RWPE1 (cell line): Measurements from ENCODE around the gene APOBEC4.

Source experiments
- CTCF ChIA-PET: fragments of 350-600 bp; sonication (Branson Sonifier 250); formaldehyde crosslinking; extraction: SDS; loops from one replicate; lab custom pipeline; 2021; lab: Yijun Ruan, JAX
- POLR2A ChIA-PET: fragments of 400-600 bp; formaldehyde crosslinking; extraction: SDS; loops from one replicate; lab custom pipeline; 2020; ENCODE audit warnings: antibody characterized with exemption; ENCODE audit not compliant: low non-redundant PET; lab: Yijun Ruan, JAX
- DNase-seq: peaks from one replicate; pipeline ENCODE4 v3.0.0; 2012; ENCODE audit warnings: low spot score
- H3K27ac ChIP-seq: fragments of 450-650 bp; 2 replicates; pipeline ENCODE4 v1.5.1; 2017
- TF ChIP-seq, protein P1 (sequence below): fragments of 450-650 bp; conservative IDR thresholded peaks from 2 replicates; pipeline ENCODE4 v1.5.1; 2017; ENCODE audit warnings: low read depth, mild to moderate bottlenecking

The APOBEC4 gene

DNA sequence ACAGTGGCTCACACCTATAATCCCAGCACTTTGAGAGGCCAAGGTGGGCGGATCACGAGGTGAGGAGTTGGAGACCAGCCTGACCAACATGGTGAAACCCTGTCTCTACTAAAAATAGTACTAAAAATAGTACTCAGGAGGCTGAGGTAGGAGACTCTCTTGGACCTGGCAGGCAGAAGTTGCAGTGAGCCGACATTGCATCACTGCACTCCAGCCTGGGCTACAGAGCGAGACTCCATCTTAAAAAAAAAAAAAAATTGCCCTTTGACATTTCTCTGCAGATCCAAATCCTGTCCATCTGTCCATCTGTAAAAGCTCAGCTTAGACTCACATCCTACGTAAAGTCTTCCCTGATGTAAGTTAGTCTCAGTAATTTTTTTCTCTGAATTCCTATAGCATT lies 56.6 kb downstream of the APOBEC4 start:
- DNase-seq = no peak
- POLR2A ChIA-PET = no interaction called here
- no peak overlapping the region for H3K27ac ChIP-seq
- CTCF ChIA-PET = no interaction called here
- TF ChIP-seq, protein P1, sequence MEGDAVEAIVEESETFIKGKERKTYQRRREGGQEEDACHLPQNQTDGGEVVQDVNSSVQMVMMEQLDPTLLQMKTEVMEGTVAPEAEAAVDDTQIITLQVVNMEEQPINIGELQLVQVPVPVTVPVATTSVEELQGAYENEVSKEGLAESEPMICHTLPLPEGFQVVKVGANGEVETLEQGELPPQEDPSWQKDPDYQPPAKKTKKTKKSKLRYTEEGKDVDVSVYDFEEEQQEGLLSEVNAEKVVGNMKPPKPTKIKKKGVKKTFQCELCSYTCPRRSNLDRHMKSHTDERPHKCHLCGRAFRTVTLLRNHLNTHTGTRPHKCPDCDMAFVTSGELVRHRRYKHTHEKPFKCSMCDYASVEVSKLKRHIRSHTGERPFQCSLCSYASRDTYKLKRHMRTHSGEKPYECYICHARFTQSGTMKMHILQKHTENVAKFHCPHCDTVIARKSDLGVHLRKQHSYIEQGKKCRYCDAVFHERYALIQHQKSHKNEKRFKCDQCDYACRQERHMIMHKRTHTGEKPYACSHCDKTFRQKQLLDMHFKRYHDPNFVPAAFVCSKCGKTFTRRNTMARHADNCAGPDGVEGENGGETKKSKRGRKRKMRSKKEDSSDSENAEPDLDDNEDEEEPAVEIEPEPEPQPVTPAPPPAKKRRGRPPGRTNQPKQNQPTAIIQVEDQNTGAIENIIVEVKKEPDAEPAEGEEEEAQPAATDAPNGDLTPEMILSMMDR = no peak
